ENCODE results near the gene SCUBE1.

SCUBE1 gene

GRCh38 chr22:43387815-43388214, 44.6 kb upstream of the SCUBE1 start:
- TF ChIP-seq CTCF (conservative IDR thresholded peaks at IDR 0.05): no peak
- no peak overlapping the region for H3K27ac ChIP-seq

- peak; percentile 92 for TF ChIP-seq CTCF (conservative IDR thresholded peaks at IDR 0.05)
- H3K27ac ChIP-seq: no peak overlapping the region
Observed at GRCh38 chr22:43385770-43386641, 42.8 kb upstream of the SCUBE1 start.

GRCh38 chr22:43384863-43385262, 41.7 kb upstream of the SCUBE1 start:
- no peak for TF ChIP-seq CTCF (conservative IDR thresholded peaks at IDR 0.05)
- H3K27ac ChIP-seq: no peak overlapping the region

GRCh38 chr22:43381693-43382092, 38.5 kb upstream of the SCUBE1 start:
- peak overlapping the region; percentile 49 for H3K27ac ChIP-seq
- TF ChIP-seq CTCF (conservative IDR thresholded peaks at IDR 0.05): no peak

- H3K27ac ChIP-seq: peak overlapping the region; percentile 38
- TF ChIP-seq CTCF (conservative IDR thresholded peaks at IDR 0.05): no peak
Observed at GRCh38 chr22:43377896-43378704, 34.9 kb upstream of the SCUBE1 start.

- H3K27ac ChIP-seq: peak overlapping the region; percentile 38
- TF ChIP-seq CTCF (conservative IDR thresholded peaks at IDR 0.05): no peak
Observed at GRCh38 chr22:43377548-43377895, 34.4 kb upstream of the SCUBE1 start.

GRCh38 chr22:43376765-43377547, 33.8 kb upstream of the SCUBE1 start:
- TF ChIP-seq CTCF (conservative IDR thresholded peaks at IDR 0.05): no peak
- peak overlapping the region; percentile 38 for H3K27ac ChIP-seq
